ENCODE data around the gene ZMYND11. TPM values are rescaled to one million over a fixed set of nuclear protein-coding genes. Genes with fewer than 3 reads are reported as not detected.

Gene ZMYND11
- total RNA-seq (10 to 100 TPM; 47.2 to 65.3 (median 52.3) TPM), polyA plus RNA-seq (10 to 100 TPM; 20.3 to 31.1 (median 23.5) TPM)
- long read RNA-seq, donor 1, full-length matches to known transcripts: 5 of 10 reads
- long read RNA-seq, donor 1, partial matches to known transcripts: 5 of 10 reads
- long read RNA-seq, donor 1, other reads (novel, unspliced or antisense): 0 of 10 reads
- long read RNA-seq, donor 2, full-length matches to known transcripts: 3 of 3 reads
- long read RNA-seq, donor 2, partial matches to known transcripts: 0 of 3 reads
- long read RNA-seq, donor 2, other reads (novel, unspliced or antisense): 0 of 3 reads

GRCh38 chr10:135132-135600 is at the start of gene ZMYND11:
ZMYND11 (plus strand) TSS chr10:135455; CDS start chr10:180013, 44,558 bp downstream.
- TF ChIP-seq POLR2AphosphoS5 (IDR thresholded peaks at IDR 0.05) (peak in 1 of 3 donors; percentile 11), POLR2A (IDR thresholded peaks at IDR 0.05) (no peak)
- peaks cover 0 to 29% (median 0%) of the 10 kb centered on the region in 7 donors for H3K27me3 ChIP-seq (replicated peaks in 1 of 7)
- H3K9me3 ChIP-seq: no peaks in the 10 kb centered on the region
- no peaks in the 10 kb centered on the region for H3K36me3 ChIP-seq
- DNase-seq: peak; percentile 92
- 0 to 1% (median 1%) methylated on average over 32 to 73 of the region's 73 CpGs for WGBS, 5 donors
- peaks cover 18 to 63% (median 34%) of the 10 kb centered on the region in 6 donors for H3K4me1 ChIP-seq
- peak within 1 kb of the TSS; percentile 56 to 92 (median 70) for H3K4me3 ChIP-seq
- peak within 1 kb of the TSS; percentile 95 to 98 (median 96) for H3K27ac ChIP-seq
- intact Hi-C loops (cut with DNase I; ENCODE audit: low total_unique reads): no loop called here

- Histone ChIP-seq H3K36me3 (no peaks in the 10 kb centered on the region), H3K9me3 (no peaks in the 10 kb centered on the region), H3K4me3 (no peak overlapping the region), H3K27ac (no peak overlapping the region), H3K4me1 (no peaks in the 10 kb centered on the region), H3K27me3 (replicated peaks in 1 of 7) (peaks cover 0 to 30% (median 0%) of the 10 kb centered on the region in 7 donors)
- WGBS, 5 donors: 73 to 85% (median 84%) methylated on average over 6 to 10 of the region's 10 CpGs
- DNase-seq: no peak
- no peak for TF ChIP-seq CTCF (IDR thresholded peaks at IDR 0.05 in 8 of 11, conservative IDR thresholded peaks at IDR 0.05 in 3 of 11)
- no peak for TF ChIP-seq POLR2A (IDR thresholded peaks at IDR 0.05)
- no peak for TF ChIP-seq POLR2AphosphoS5 (IDR thresholded peaks at IDR 0.05)
- intact Hi-C loops (cut with DNase I; ENCODE audit: low total_unique reads): no loop called here
Observed at GRCh38 chr10:86031-86430, 49.2 kb upstream of the ZMYND11 start.

GRCh38 chr10:87177-88080 is 47.8 kb upstream of the ZMYND11 start:
- no peaks in the 10 kb centered on the region for H3K9me3 ChIP-seq
- WGBS, 5 donors: 56 to 68% (median 62%) methylated on average over 16 to 19 of the region's 19 CpGs
- H3K4me1 ChIP-seq: no peaks in the 10 kb centered on the region
- intact Hi-C loops (cut with DNase I; ENCODE audit: low total_unique reads): no loop called here
- H3K36me3 ChIP-seq: no peaks in the 10 kb centered on the region
- no peak overlapping the region for H3K27ac ChIP-seq
- H3K27me3 ChIP-seq (replicated peaks in 1 of 7): peaks cover 0 to 18% (median 0%) of the 10 kb centered on the region in 7 donors
- no peak overlapping the region for H3K4me3 ChIP-seq
- DNase-seq: no peak
- no peak for TF ChIP-seq CTCF (IDR thresholded peaks at IDR 0.05 in 8 of 11, conservative IDR thresholded peaks at IDR 0.05 in 3 of 11)
- TF ChIP-seq POLR2AphosphoS5 (IDR thresholded peaks at IDR 0.05): no peak
- no peak for TF ChIP-seq POLR2A (IDR thresholded peaks at IDR 0.05)

- Histone ChIP-seq H3K9me3 (no peaks in the 10 kb centered on the region), H3K4me1 (no peaks in the 10 kb centered on the region), H3K4me3 (no peak overlapping the region), H3K36me3 (no peaks in the 10 kb centered on the region), H3K27me3 (replicated peaks in 1 of 7) (peaks cover 0 to 11% (median 0%) of the 10 kb centered on the region in 7 donors), H3K27ac (no peak overlapping the region)
- WGBS, 5 donors: 41 to 61% (median 51%) methylated on average over 4 of the region's 4 CpGs
- TF ChIP-seq POLR2AphosphoS5 (IDR thresholded peaks at IDR 0.05) (no peak), CTCF (IDR thresholded peaks at IDR 0.05 in 8 of 11, conservative IDR thresholded peaks at IDR 0.05 in 3 of 11) (no peak), POLR2A (IDR thresholded peaks at IDR 0.05) (no peak)
- intact Hi-C loops (cut with DNase I; ENCODE audit: low total_unique reads): no loop called here
- no peak for DNase-seq
Observed at GRCh38 chr10:88253-88652, 47.0 kb upstream of the ZMYND11 start.
